OCI-LY7 (cell line): ENCODE measurements around the gene TAAR6. TPM values are rescaled to one million over a fixed set of nuclear protein-coding genes. Genes with fewer than 3 reads are reported as not detected.

Experiments
- BruUV-seq: library from RNA; stranded (reverse); fragments of 400-500 nt; replicated peaks from 2 replicates; lab custom pipeline; 2021; lab: Mats Ljungman, UMichigan
- CTCF ChIA-PET: fragments of 300-600 bp; sonication (Branson Sonifier 250); formaldehyde crosslinking; loops from one replicate; lab custom pipeline; 2022; ENCODE audit warnings: antibody characterized with exemption; ENCODE audit not compliant: unreplicated experiment; lab: Charles Lee
- POLR2A ChIA-PET: fragments of 300-600 bp; sonication (Branson Sonifier 250); formaldehyde crosslinking; loops from one replicate; lab custom pipeline; 2022; ENCODE audit warnings: antibody characterized with exemption; lab: Charles Lee
- DNase-seq: peaks from one replicate; pipeline ENCODE4 v3.0.0-alpha.2; 2015; ENCODE audit warnings: low spot score
- H2AFZ ChIP-seq: fragments of 200-600 bp; sonication (generic), shearing (Covaris generic); 2 replicates; pipeline ENCODE4 v1.6.1; 2014; ENCODE audit warnings: mild to moderate bottlenecking, antibody characterized with exemption, low read length, moderate library complexity
- H3K27ac ChIP-seq: fragments of 200-600 bp; sonication (generic); 2 replicates; pipeline ENCODE4 v1.5.1; 2014; ENCODE audit warnings: mixed run types, low read depth, mild to moderate bottlenecking, moderate library complexity, low read length, inconsistent platforms; ENCODE audit not compliant: poor library complexity, severe bottlenecking
- H3K36me3 ChIP-seq: fragments of 200-600 bp; sonication (generic); 2 replicates; pipeline ENCODE4 v1.6.1; 2014; ENCODE audit warnings: mild to moderate bottlenecking, antibody characterized with exemption, low read length, moderate library complexity, mixed read lengths; ENCODE audit not compliant: insufficient read depth
- H3K4me1 ChIP-seq: fragments of 200-600 bp; sonication (generic); 2 replicates; pipeline ENCODE4 v1.5.1; 2014; ENCODE audit warnings: mild to moderate bottlenecking, low read length; ENCODE audit not compliant: insufficient read depth, poor library complexity, severe bottlenecking
- H3K4me2 ChIP-seq: fragments of 200-600 bp; sonication (generic); 2 replicates; pipeline ENCODE4 v1.6.1; 2014; ENCODE audit warnings: mild to moderate bottlenecking, low read length
- H3K4me3 ChIP-seq: fragments of 200-600 bp; sonication (generic); 2 replicates; pipeline ENCODE4 v1.5.1; 2014; ENCODE audit warnings: mild to moderate bottlenecking, low read depth, low read length; ENCODE audit not compliant: poor library complexity, severe bottlenecking
- H3K79me2 ChIP-seq: fragments of 200-600 bp; sonication (generic); 2 replicates; pipeline ENCODE4 v1.6.1; 2016; ENCODE audit warnings: low read depth, mild to moderate bottlenecking, low read length, moderate library complexity, mixed read lengths; ENCODE audit not compliant: insufficient read depth
- H3K9me2 ChIP-seq: fragments of 200-600 bp; sonication (generic); 2 replicates; pipeline ENCODE4 v1.6.1; 2016; ENCODE audit warnings: mild to moderate bottlenecking, low read length, mixed read lengths; ENCODE audit not compliant: insufficient read depth
- H3K9me3 ChIP-seq: fragments of 200-600 bp; sonication (generic); 2 replicates; pipeline ENCODE4 v1.6.1; 2014; ENCODE audit warnings: mild to moderate bottlenecking, mixed run types, low read length, mixed read lengths
- H4K20me1 ChIP-seq: fragments of 200-600 bp; sonication (generic); 2 replicates; pipeline ENCODE4 v1.6.1; 2014; ENCODE audit warnings: mild to moderate bottlenecking, antibody characterized with exemption, low read length, moderate library complexity, mixed read lengths; ENCODE audit not compliant: insufficient read depth
- EZH2phosphoT487 ChIP-seq: fragments of 200-600 bp; sonication (generic); IDR thresholded peaks from 2 replicates; pipeline ENCODE4 v1.6.1; 2018; ENCODE audit warnings: low read depth, borderline replicate concordance, mild to moderate bottlenecking, mixed run types, antibody characterized with exemption, low read length, moderate library complexity, mixed read lengths
- intact Hi-C: fragments of 100-400 bp; cut with micrococcal nuclease; formaldehyde crosslinking; loops from one replicate; pipeline ENCODE4 v1.10.0; 2022; ENCODE audit not compliant: unreplicated experiment
- total RNA-seq, 2 experiments: library from RNA; depleted of rRNA in 1 of 2; stranded (reverse); fragments of >200 nt in 1 of 2; shearing (Covaris generic) in 1 of 2; gene quantifications; 2 replicates each; pipeline ENCODE4 v1.2.3, GENCODE V29; 2014 to 2022
- TF ChIP-seq, protein P1 (sequence below): fragments of 200-600 bp; sonication (generic); conservative IDR thresholded peaks from 2 replicates; pipeline ENCODE4 v1.5.1; 2014; ENCODE audit warnings: mild to moderate bottlenecking, antibody characterized with exemption, low read length, moderate library complexity, mixed read lengths

Gene TAAR6
- total RNA-seq, 2 experiments from 2014 or later, result not detected

DNA sequence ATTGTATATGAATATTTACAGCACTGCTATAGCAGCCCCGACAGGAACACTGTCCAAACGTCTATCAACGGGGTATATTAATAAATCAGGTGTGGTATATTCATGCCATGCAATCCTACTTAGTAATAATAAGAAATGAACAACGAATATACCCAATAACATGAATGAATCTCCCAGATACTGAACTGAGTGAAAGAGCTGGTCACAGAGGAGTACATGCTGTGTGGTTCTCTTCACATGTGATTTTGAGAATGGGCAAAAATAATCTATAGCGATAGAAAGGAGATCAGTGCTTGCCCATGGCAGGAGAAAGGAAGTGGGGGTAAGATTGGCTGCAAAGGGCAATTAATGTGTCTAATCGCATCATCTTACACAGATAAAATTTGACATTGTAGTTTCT lies 3.7 kb upstream of the TAAR6 start:
- no TSS peak for BruUV-seq
- DNase-seq, result no peak
- Histone ChIP-seq H3K27ac (no peak overlapping the region), H2AFZ (no peak overlapping the region), H4K20me1 (no peaks in the 10 kb centered on the region), H3K4me2 (no peak overlapping the region), H3K9me3 (no peaks in the 10 kb centered on the region), H3K4me3 (no peak overlapping the region), H3K9me2 (no peaks in the 10 kb centered on the region), H3K4me1 (no peaks in the 10 kb centered on the region), H3K79me2 (no peaks in the 10 kb centered on the region), H3K36me3 (no peaks in the 10 kb centered on the region)
- POLR2A ChIA-PET, result interaction anchor here (1.6 kb wide), 1 partner anchor 26 kb away, joined by 3 read pairs; no protein-coding TSS in a partner anchor
- TF ChIP-seq, protein P1, sequence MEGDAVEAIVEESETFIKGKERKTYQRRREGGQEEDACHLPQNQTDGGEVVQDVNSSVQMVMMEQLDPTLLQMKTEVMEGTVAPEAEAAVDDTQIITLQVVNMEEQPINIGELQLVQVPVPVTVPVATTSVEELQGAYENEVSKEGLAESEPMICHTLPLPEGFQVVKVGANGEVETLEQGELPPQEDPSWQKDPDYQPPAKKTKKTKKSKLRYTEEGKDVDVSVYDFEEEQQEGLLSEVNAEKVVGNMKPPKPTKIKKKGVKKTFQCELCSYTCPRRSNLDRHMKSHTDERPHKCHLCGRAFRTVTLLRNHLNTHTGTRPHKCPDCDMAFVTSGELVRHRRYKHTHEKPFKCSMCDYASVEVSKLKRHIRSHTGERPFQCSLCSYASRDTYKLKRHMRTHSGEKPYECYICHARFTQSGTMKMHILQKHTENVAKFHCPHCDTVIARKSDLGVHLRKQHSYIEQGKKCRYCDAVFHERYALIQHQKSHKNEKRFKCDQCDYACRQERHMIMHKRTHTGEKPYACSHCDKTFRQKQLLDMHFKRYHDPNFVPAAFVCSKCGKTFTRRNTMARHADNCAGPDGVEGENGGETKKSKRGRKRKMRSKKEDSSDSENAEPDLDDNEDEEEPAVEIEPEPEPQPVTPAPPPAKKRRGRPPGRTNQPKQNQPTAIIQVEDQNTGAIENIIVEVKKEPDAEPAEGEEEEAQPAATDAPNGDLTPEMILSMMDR, result no peak
- TF ChIP-seq EZH2phosphoT487, result no peak
- intact Hi-C loops, result no loop called here
- CTCF ChIA-PET, result no interaction called here

DNA sequence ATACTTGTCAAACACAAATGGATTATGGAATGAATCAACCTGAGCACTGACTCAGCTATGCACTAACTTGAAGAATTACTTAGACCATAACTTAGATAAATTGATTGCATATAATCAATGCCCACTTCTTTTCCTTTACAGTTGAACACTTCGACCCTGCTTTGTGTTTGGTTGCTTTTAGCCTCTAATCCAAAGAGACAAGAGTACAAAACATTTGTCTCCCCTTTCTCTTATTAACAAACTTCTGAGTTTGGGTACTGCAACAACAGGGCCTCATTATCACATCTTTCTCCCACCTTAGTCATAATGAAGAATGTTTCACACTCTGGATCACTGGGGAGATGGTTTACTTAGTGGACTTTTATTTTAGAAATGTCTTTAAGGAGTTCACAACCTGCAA lies 2.6 kb upstream of the TAAR6 start:
- CTCF ChIA-PET, result no interaction called here
- no peak overlapping the region for H3K4me3 ChIP-seq

DNA sequence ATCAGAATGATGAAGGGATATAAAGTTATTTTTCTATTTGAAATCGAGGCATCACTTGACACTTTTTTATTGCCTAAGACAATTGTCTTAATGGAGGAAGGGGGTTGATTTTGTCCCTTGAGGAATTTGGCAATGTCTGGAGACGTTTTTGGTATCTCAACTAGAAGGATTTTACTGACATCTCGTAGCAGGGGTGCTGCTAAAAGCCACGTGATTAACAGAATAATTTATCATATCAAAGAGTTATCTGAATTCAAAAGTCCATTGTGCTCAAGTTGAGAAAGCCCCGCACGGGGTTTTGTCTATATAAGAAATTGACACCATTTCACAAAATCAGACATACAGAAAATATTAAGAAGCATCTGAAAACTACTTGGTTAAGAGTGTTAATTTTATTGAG lies 1.5 kb upstream of the TAAR6 start:
- TF ChIP-seq, protein P1, result no peak
- TF ChIP-seq EZH2phosphoT487, result no peak

More for the DNA sequence above, 2.6 kb upstream of the TAAR6 start:
- Histone ChIP-seq H3K4me1 (no peaks in the 10 kb centered on the region), H3K79me2 (no peaks in the 10 kb centered on the region), H3K9me3 (no peaks in the 10 kb centered on the region), H3K27ac (no peak overlapping the region), H3K9me2 (no peaks in the 10 kb centered on the region), H4K20me1 (no peaks in the 10 kb centered on the region), H3K36me3 (no peaks in the 10 kb centered on the region), H3K4me2 (no peak overlapping the region), H2AFZ (no peak overlapping the region)
- no TSS peak for BruUV-seq
- POLR2A ChIA-PET, result interaction anchor here (0.6 to 1.6 kb wide), 4 partner anchors 11 to 1573 kb away, joined by 3 to 4 read pairs (median 3); no protein-coding TSS in a partner anchor
- intact Hi-C loops, result no loop called here
- TF ChIP-seq EZH2phosphoT487, result no peak
- TF ChIP-seq, protein P1, result no peak
- DNase-seq, result no peak

More for the DNA sequence above, 1.5 kb upstream of the TAAR6 start:
- no peak for DNase-seq
- Histone ChIP-seq H3K4me1 (no peaks in the 10 kb centered on the region), H2AFZ (no peak overlapping the region), H3K79me2 (no peaks in the 10 kb centered on the region), H3K9me3 (no peaks in the 10 kb centered on the region), H3K4me3 (no peak overlapping the region), H3K36me3 (no peaks in the 10 kb centered on the region), H4K20me1 (no peaks in the 10 kb centered on the region), H3K9me2 (no peaks in the 10 kb centered on the region), H3K4me2 (no peak overlapping the region), H3K27ac (no peak overlapping the region)
- ChIA-PET CTCF (no interaction called here), POLR2A (interaction anchor here (0.6 to 1.1 kb wide), 2 partner anchors 34 to 497 kb away, joined by 3 to 5 read pairs; no protein-coding TSS in a partner anchor)
- intact Hi-C loops, result no loop called here
- no TSS peak for BruUV-seq
